AG04449 (cell line): ENCODE data around the gene MPO.

ENCODE experiments used
- CTCF ChIA-PET: fragments of 350-600 bp; formaldehyde crosslinking; extraction: SDS; loops from one replicate; lab custom pipeline; 2021; ENCODE audit warnings: antibody characterized with exemption; lab: Yijun Ruan, JAX
- POLR2A ChIA-PET: fragments of 400-600, 350-600 bp; formaldehyde crosslinking; extraction: SDS; loops from one replicate; lab custom pipeline; 2020; ENCODE audit warnings: antibody characterized with exemption, inconsistent platforms; lab: Yijun Ruan, JAX
- DNase-seq: peaks from one replicate; pipeline ENCODE4 v3.0.0-alpha.2; 2010; ENCODE audit warnings: low read depth, low spot score
- H3K4me3 ChIP-seq: 2 replicates; pipeline ENCODE4 v1.5.1; 2011; ENCODE audit warnings: low read depth, mild to moderate bottlenecking, control low read depth, low read length
- CTCF ChIP-seq: IDR thresholded peaks from one replicate; pipeline ENCODE4 v1.5.1; 2011; ENCODE audit warnings: mild to moderate bottlenecking, moderate library complexity, low read length, control low read depth, inconsistent platforms; ENCODE audit not compliant: insufficient read depth; ENCODE audit errors: missing control alignments

MPO gene

DNA sequence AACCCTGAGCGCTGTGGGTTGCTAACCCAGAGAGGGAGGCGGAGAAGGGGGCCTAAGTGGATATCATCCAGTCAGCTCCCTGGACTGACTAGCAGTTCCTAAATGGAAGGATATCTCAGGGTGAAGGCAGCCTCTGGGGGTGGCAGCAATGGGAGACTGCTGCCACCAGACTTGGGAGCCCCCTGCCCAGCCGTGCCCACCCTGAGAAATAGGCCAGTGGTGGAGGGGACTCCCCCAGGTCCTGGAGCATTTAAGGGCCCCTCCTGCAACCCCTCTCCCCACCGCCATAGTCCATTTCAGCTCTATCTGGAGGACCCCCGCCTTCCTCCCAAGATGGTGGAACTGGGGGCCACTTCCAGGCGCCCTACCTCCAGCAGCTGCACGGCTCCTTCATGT, 39.4 kb upstream of the MPO start:
- no peak for TF ChIP-seq CTCF

GRCh38 chr17:58319173-58320162, 38.7 kb upstream of the MPO start:
- CTCF ChIA-PET, result interaction anchor here (0.7 to 7.8 kb wide), 6 partner anchors 14 to 128 kb away, joined by 3 to 138 read pairs (median 3); partner anchors contain the start of gene RNF43
- POLR2A ChIA-PET, result no interaction called here
- TF ChIP-seq CTCF, result no peak

More for the DNA sequence above, 39.4 kb upstream of the MPO start:
- ChIA-PET POLR2A (no interaction called here), CTCF (interaction anchor here (1.6 kb wide), 1 partner anchor 32 kb away, joined by 6 read pairs; the partner anchor contains the start of gene SUPT4H1)
- no peak overlapping the region for H3K4me3 ChIP-seq
- no peak for DNase-seq

GRCh38 chr17:58318627-58319172, 38.0 kb upstream of the MPO start:
- H3K4me3 ChIP-seq, result no peak overlapping the region
- CTCF ChIA-PET, result interaction anchor here (0.7 to 7.8 kb wide), 9 partner anchors 10 to 129 kb away, joined by 3 to 138 read pairs (median 9); partner anchors contain the start of gene RNF43
- POLR2A ChIA-PET, result no interaction called here
- no peak for TF ChIP-seq CTCF
- DNase-seq, result no peak

More at GRCh38 chr17:58319173-58320162, 38.7 kb upstream of the MPO start:
- H3K4me3 ChIP-seq, result no peak overlapping the region
- DNase-seq, result no peak

- DNase-seq, result no peak
- CTCF ChIA-PET, result interaction anchor here (0.6 to 7.8 kb wide), 36 partner anchors 9 to 201 kb away, joined by 3 to 138 read pairs (median 6); partner anchors contain the start of genes RNF43, SUPT4H1 and TSPOAP1
- POLR2A ChIA-PET, result interaction anchor here (0.8 to 1.7 kb wide), 3 partner anchors 21 to 41 kb away, joined by 3 to 12 read pairs (median 6); partner anchors contain the start of gene SUPT4H1
- no peak for TF ChIP-seq CTCF
- no peak overlapping the region for H3K4me3 ChIP-seq
These were observed 37.3 kb upstream of the MPO start for GRCh38 chr17:58318065-58318481.

DNA sequence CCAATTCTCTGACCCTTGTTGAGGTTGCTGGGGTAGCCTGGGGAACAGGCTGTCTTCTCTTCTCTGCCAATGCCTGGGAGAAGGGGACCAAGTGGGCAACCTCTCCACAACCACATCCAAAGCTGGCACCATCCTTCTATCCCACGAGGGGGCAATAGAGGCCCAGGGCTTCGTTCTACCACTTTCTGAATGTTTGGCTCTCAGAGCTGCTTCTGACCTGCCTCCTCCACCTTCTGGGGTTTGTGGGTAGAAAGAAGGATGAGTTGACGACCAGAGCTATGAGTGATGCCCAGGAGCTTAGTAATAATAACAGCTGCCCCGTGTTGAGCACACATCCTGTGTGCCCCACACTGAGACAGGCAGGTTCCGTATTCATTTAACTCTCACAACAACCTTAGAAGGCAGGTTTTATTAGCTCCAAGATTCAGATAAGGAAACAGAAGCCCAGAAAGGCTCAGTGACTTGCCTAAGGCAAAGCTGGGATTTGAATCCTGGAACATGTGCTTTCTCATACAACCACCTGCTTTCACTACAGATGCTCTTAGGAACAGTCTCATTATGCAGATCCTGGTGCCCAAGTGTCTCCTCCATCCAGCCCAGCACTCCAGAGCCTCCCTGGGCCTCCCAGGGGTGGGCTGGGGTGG, 36.8 kb upstream of the MPO start:
- CTCF ChIA-PET, result interaction anchor here (0.6 to 7.8 kb wide), 40 partner anchors 9 to 201 kb away, joined by 3 to 138 read pairs (median 6); partner anchors contain the start of genes MTMR4, RNF43, SUPT4H1 and TSPOAP1
- H3K4me3 ChIP-seq, result no peak overlapping the region
- TF ChIP-seq CTCF, result peak; percentile 85
- POLR2A ChIA-PET, result interaction anchor here (0.8 to 1.7 kb wide), 3 partner anchors 22 to 42 kb away, joined by 3 to 12 read pairs (median 6); partner anchors contain the start of gene SUPT4H1
- peak; percentile 17 for DNase-seq
